ENCODE results near the gene TRAP1. TPM values are rescaled to one million over a fixed set of nuclear protein-coding genes. Genes with fewer than 3 reads are reported as not detected.
"Not testable (repeated sequence)": the region's sequence is repeated elsewhere in the genome, so short reads cannot be mapped to it uniquely, and the experiment has no call there.

TRAP1 gene
- total RNA-seq, 1 donor from 2014 or later: 65.5 TPM

GRCh38 chr16:3673676-3674377 lies 43.5 kb downstream of the TRAP1 start:
- DNase-seq (ENCODE audit: low read depth in 2 of 2): no peak

DNA sequence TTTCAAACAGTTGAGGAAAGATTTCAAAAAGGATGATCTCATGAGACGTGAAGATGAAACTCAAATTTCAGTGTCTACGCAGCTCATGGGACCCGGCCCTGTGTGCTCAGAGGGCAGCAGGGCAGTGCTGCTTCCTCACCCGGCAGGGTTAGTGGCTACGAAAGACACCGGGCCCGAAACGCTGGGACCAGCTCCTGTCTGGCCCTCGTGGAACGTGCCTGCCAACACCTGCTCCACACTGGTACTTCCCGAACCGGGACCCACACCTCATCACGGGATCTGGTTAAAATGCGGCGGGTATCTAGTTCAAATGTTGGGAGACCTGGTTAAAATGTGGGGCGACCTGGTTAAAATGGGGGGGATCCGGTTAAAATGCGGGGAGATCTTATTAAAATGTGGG lies 44.1 kb downstream of the TRAP1 start:
- no peak for DNase-seq (ENCODE audit: low read depth in 2 of 2)

DNA sequence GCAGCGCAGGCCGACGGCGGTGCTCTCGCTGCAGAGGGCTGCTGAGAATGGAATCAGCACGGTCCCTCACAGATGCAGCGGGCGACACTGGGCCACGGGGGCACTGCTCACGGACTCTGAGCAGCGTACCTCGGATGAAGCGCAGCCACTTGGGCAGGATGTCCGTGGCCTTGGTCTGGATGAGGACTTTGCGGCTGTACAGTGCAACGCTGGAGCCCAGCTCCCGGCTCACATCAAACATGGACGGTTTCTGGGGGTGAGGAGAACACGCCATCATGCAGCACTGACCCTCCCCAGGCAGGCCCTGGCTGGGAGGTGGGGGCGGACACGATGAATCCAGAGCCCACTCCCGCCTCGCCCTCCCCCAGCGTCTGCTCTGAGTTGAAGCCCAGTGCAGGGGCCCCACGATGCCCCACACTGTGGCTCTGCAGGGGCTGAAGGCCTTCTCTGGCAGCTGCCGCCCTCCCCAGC lies 44.7 kb downstream of the TRAP1 start:
- DNase-seq (ENCODE audit: low read depth in 2 of 2): no peak

GRCh38 chr16:3671424-3671823 lies 45.9 kb downstream of the TRAP1 start:
- no peak for DNase-seq (ENCODE audit: low read depth in 2 of 2)

DNA sequence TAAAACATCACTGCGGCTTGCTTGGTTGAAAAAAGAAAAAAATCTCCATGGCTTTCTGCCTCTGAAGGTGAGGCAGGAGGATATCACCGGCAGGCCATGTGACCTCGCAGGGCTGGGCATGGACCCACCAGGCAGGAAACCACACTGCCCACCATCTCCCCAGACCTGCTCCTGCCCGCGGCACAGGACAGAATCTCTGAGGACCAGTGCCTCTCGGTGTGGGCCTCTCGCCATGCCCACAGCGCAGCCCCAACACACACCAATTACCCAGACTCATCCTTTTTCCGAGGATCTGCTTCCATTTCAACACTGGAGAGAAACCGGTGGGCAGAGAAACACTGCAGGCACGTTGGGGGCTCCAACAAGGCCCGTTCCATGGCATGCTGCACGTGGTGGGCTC lies 46.6 kb downstream of the TRAP1 start:
- DNase-seq (ENCODE audit: low read depth in 2 of 2): no peak

- no peak for DNase-seq (ENCODE audit: low read depth in 2 of 2)
These were observed 48.2 kb downstream of the TRAP1 start for GRCh38 chr16:3669082-3669481.

DNA sequence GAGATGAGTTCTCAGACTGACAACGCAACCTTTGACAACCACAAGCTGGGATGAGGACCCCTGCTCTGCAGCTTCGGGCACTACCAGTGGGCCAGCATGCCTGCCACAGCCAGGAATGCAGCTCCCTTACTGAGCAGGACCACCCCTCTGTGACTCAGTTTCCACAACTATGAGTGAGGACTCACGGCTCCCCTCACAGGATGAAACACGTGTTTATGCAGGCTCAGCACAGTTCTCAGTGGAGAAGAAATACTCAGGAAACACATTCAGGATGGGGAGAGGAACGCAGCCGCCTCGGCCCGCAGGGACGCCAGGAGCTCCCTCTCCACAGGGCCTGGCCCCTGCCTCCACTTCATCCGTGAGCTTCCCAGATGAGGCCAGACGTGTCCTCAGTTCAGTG lies 48.7 kb downstream of the TRAP1 start:
- DNase-seq (ENCODE audit: low read depth in 2 of 2): no peak

DNA sequence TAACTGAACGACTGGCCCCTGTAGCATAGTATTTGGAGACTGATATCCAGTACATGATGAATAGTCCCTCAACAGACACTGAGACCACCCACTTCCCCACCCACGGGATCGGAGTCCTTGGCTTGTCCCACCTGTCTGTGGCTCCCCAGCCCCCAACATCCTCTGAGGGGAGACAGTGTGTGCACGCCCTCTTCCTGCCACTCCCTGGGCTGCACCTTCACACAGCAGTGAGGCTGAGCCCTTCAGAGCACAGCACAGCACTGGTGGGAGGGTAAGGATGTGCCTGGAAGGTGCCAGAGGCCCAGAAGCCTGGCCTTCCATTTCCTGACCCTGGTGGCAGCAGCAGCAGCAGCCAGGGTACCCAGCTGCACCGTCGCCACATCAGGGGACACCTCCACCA lies 51.8 kb downstream of the TRAP1 start:
- no peak for DNase-seq (ENCODE audit: low read depth in 2 of 2)

GRCh38 chr16:3664187-3664896 lies 53.0 kb downstream of the TRAP1 start:
- no peak for DNase-seq (ENCODE audit: low read depth in 2 of 2)

GRCh38 chr16:3662601-3663000 lies 54.7 kb downstream of the TRAP1 start:
- DNase-seq (ENCODE audit: low read depth in 2 of 2): no peak

DNA sequence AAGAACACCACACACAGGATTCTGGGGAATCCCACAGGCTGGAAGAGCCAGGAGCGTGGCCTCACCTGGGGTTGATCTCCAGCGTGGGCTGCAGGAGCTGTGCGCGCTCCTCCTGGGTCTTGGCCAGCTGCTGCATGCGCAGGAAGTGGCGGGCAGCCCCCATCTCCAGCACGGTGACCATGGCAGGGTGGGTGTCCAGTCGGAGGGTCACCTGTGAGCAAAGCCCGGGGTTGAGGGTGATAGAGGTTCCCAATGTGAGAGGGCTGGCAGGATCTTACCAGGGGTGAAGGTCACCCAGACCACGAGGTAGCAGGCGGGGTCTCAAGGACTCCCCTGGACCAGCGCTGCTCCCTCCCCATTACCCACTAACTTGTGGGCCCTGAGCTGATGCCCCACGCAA lies 55.4 kb downstream of the TRAP1 start:
- no peak for DNase-seq (ENCODE audit: low read depth in 2 of 2)

GRCh38 chr16:3661311-3661710 lies 56.0 kb downstream of the TRAP1 start:
- DNase-seq (ENCODE audit: low read depth in 2 of 2): no peak

DNA sequence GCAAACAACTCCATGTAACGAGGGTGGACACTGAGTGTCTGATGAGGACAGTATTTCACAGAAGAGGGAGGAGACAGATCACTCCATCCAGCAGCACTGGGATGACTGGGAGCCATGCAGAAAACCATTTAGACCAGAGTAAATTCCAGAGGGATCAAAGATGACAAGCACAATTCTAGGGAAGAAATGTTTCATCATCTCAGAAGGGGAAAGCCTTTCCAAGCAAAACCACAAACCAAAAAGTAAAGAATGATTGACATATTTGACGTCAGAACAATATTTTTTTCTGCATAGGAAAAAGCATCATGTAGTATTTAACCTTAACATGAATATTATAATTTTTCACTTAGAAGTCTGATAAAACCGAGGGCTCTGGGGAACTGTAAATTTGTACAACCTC lies 58.1 kb downstream of the TRAP1 start:
- no peak for DNase-seq (ENCODE audit: low read depth in 2 of 2)

DNA sequence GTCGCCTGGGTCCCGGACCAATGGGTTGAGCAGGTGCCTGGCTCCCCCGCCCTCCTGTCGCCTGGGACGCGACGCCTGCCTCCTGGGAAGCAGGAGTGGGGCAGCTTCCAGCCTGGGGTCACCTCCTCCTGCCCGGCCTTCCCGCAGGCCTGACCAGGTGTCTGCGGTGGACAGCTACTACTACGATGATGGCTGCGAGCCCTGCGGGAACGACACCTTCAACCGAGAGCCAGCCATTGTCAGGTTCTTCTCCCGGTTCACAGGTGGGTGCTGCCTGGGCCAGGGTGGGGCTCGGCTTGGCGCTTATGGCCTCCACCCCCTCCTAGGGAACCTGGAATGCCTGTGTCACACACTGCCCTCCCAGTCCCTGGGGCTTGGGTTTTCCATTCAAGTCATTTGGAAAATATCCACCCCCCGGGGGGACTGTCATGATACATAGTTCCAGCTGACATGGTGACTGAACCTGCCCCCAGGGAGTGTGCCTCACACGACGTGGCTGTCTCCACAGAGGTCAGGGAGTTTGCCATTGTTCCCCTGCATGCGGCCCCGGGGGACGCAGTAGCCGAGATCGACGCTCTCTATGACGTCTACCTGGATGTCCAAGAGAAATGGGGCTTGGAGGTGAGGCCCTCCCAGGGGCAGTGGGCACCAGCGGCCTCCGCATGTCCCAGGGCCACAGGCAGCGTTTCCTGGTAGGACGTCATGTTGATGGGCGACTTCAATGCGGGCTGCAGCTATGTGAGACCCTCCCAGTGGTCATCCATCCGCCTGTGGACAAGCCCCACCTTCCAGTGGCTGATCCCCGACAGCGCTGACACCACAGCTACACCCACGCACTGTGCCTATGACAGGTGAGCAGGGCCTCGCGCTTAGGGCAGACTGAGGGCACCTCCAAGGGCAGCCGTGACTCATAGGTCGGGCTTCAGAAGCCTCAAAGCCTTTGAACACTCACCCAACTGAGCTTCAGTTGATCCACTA lies 60.5 kb downstream of the TRAP1 start:
- no peak for DNase-seq (ENCODE audit: low read depth in 2 of 2)

DNA sequence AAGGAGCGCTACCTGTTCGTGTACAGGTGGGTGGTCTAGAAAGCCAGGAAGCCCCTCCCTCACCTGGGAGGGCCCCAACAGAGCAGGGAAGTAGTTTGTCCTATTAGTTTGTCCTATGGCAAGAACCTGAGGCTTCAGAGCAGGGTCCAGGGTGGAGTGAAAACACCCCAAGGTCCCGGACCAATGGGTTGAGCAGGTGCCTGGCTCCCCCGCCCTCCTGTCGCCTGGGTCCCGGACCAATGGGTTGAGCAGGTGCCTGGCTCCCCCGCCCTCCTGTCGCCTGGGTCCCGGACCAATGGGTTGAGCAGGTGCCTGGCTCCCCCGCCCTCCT lies 61.2 kb downstream of the TRAP1 start:
- DNase-seq (ENCODE audit: low read depth in 2 of 2): not testable (repeated sequence)

- no peak for DNase-seq (ENCODE audit: low read depth in 2 of 2)
These were observed 61.7 kb downstream of the TRAP1 start for GRCh38 chr16:3655396-3656159.

DNA sequence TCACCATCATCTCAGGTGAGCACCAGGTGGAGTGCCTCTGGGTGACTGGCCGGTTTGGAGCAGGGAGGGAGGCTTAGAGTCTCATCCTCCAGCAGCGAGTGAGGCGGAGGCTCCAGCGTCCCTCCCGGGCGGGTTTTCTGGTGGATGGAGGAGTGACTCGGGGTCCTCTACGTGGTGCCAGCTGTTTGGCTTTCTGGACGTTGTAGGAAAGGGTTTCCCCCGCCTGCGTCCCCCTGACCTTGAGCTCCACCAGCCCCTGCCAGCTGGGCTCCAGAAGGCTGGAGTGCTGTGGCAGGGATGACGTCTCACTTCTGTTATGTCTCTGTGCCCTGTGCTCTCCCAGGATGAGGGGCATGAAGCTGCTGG lies 62.3 kb downstream of the TRAP1 start:
- no peak for DNase-seq (ENCODE audit: low read depth in 2 of 2)

DNA sequence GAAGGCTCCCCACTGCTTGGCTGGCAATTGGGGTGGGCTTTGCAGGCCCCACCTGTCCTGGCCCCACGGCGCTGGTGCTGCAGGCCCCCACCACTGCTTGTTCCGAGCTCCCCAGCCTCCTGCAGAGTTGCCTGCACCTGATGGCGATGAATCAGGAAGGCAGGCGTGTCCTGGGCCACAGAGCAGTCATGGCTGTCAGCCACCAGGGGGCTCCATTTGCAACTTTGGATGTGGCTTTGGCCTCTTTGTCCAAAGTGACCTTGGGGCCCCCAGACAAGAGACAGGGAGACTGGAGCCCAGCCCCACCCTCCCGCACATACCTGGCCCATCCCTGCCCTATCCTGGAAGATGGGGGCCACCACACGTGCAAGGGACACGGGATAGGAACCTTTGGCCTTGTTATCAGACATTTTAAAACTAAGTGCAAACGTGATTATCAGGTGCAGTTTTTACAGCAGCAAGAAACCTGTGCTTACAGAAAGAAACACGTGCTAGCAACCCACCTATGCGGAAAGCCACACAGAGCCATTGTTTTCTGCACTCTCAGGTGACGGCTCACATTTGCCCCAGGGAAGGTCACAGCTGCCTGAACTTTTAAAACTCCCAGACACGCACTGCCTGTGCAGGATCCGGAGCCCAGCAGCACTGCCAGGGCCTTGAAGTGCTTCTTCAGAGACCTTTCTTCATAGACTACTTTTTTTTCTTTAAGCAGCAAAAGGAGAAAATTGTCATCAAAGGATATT lies 62.9 kb downstream of the TRAP1 start, which contains the start of gene DNASE1:
Gene DNASE1, plus strand, starts transcription at position 443 of the 743 bp plus-strand sequence. CDS start 683 bp downstream, outside the sequence.
- peak; percentile 70 to 74 for DNase-seq (ENCODE audit: low read depth in 2 of 2)

- peak in 1 of 2 donors; percentile 22 for DNase-seq (ENCODE audit: low read depth in 2 of 2)
These were observed 64.7 kb downstream of the TRAP1 start for GRCh38 chr16:3652373-3653195.
